ENCODE measurements around the gene FUT8.

GRCh38 chr14:65661865-65662264, 249.3 kb downstream of the FUT8 start:
- TF ChIP-seq CTCF (IDR thresholded peaks at IDR 0.05) (no peak), EP300 (IDR thresholded peaks at IDR 0.05; ENCODE audit: low read depth) (no peak), POLR2A (IDR thresholded peaks at IDR 0.05) (no peak)
